Esophagus squamous epithelium (tissue), 4 donors: Measurements from ENCODE around the gene PCDH17.

ENCODE experiments used
- POLR2A ChIP-seq, 4 donors: fragments of 450-650 bp; IDR thresholded peaks; one replicate each; pipeline ENCODE4 v1.6.1; 2017; ENCODE audit warnings: antibody characterized with exemption in 4 of 4, mild to moderate bottlenecking in 4 of 4, moderate library complexity in 3 of 4
- TF ChIP-seq, protein P1 (sequence below), 6 experiments: fragments of 450-650 bp in 4 of 6; fragments of 200-600 bp in 2 of 6; sonication (generic) in 2 of 6; IDR thresholded peaks; one replicate each; pipeline ENCODE4 v1.5.1; 2016 to 2019; ENCODE audit warnings: antibody characterized with exemption in 6 of 6, mild to moderate bottlenecking in 4 of 6, moderate library complexity in 4 of 6

DNA sequence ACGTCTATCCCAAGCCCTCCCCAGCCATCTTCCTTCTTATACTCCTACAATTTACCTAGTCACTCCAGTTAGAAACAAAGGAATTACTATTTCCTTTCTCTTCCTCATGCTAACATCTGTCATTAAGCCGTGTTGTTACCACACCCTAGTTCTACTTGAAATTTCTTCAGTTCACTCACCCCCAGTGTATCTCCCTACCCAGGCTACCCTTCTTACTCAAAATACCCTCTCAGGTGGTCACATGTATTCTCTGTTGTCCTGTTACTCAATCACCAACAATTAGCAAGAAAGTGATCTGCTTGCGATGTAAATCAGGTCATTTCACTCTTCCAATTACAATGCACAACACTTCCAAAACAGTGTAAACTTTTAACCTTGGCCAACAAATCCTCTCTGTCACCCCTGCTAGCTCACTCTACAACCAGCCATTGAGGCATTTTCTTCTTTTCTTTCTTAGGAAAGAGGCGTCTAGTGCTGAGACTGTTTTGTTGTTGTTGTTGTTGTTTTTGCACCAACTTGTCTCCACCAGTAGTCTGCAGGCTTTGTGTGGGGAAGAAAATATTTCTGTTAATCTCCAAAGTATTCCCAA lies 50.7 kb downstream of the PCDH17 start:
- TF ChIP-seq, protein P1, sequence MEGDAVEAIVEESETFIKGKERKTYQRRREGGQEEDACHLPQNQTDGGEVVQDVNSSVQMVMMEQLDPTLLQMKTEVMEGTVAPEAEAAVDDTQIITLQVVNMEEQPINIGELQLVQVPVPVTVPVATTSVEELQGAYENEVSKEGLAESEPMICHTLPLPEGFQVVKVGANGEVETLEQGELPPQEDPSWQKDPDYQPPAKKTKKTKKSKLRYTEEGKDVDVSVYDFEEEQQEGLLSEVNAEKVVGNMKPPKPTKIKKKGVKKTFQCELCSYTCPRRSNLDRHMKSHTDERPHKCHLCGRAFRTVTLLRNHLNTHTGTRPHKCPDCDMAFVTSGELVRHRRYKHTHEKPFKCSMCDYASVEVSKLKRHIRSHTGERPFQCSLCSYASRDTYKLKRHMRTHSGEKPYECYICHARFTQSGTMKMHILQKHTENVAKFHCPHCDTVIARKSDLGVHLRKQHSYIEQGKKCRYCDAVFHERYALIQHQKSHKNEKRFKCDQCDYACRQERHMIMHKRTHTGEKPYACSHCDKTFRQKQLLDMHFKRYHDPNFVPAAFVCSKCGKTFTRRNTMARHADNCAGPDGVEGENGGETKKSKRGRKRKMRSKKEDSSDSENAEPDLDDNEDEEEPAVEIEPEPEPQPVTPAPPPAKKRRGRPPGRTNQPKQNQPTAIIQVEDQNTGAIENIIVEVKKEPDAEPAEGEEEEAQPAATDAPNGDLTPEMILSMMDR (IDR thresholded peaks at IDR 0.05), result no peak
- no peak for TF ChIP-seq POLR2A (IDR thresholded peaks at IDR 0.05)
